Right lobe of liver (tissue), 6 donors: ENCODE results near the gene FGF22. TPM values are rescaled to one million over a fixed set of nuclear protein-coding genes. Genes with fewer than 3 reads are reported as not detected.

Source experiments
- ATAC-seq, 4 donors: fragments of 200-7000 bp; cut with Tn5 transposase; one replicate each; pipeline ENCODE4 v1.9.1; 2020; ENCODE audit warnings: mild to moderate bottlenecking in 4 of 4, moderate library complexity in 4 of 4
- DNase-seq, 3 donors: peaks; one replicate each; pipeline ENCODE4 v3.0.0-alpha.2; 2020
- H3K27ac ChIP-seq, 3 donors: fragments of 200-600 bp; one replicate each; pipeline ENCODE4 v1.8.0; 2022
- H3K27me3 ChIP-seq, 2 donors: fragments of 200-600 bp; one replicate each; pipeline ENCODE4 v1.8.0; 2022
- H3K36me3 ChIP-seq, 4 donors: fragments of 200-600 bp; sonication (generic) in 1 of 4; one replicate each; pipeline versions ENCODE4 v1.5.1 to v1.8.0; 2017 to 2022; ENCODE audit warnings: control low read depth in 1 of 4
- H3K4me1 ChIP-seq, 4 donors: fragments of 200-600 bp; sonication (generic) in 1 of 4; one replicate each; pipeline versions ENCODE4 v1.5.1 to v1.8.0; 2017 to 2022; ENCODE audit warnings: control low read depth in 1 of 4
- H3K4me3 ChIP-seq, 3 donors: fragments of 200-600 bp; one replicate each; pipeline ENCODE4 v1.8.0; 2022
- H3K9me3 ChIP-seq, 4 donors: fragments of 200-600 bp; sonication (generic) in 1 of 4; one replicate each; pipeline versions ENCODE4 v1.5.1 to v1.8.0; 2017 to 2022; ENCODE audit warnings: control low read depth in 1 of 4
- POLR2A ChIP-seq: fragments of 450-650 bp; IDR thresholded peaks from one replicate; pipeline ENCODE4 v1.6.1; 2017; ENCODE audit warnings: antibody characterized with exemption, mild to moderate bottlenecking
- WGBS: methylation state at CpG from one replicate; pipeline ENCODE4 v1.1.6; 2018; ENCODE audit warnings: low coverage, low lambda C conversion rate; ENCODE audit not compliant: insufficient coverage; ENCODE audit errors: missing lambda C conversion rate; 5-methylcytosine and 5-hydroxymethylcytosine counted together
- intact Hi-C, 2 donors: fragments of 100-400 bp; cut with DNase I; formaldehyde crosslinking; loops; one replicate each; pipeline versions ENCODE4 v1.11.2 to v1.14.1; 2022
- total RNA-seq, 6 experiments: library from RNA; depleted of rRNA in 2 of 6; stranded (reverse); fragments of >200 nt in 2 of 6; fragmentation: NEBNext Ultra II Directional in 3 of 6; extraction: Animal tissue kit (Norgen Biotek cat#: 25700) in 3 of 6; gene quantifications; one replicate each; pipeline versions ENCODE4 v1.1.0 to v1.2.4, GENCODE V29; 2016 to 2023
- TF ChIP-seq, protein P1 (sequence below), 4 donors: fragments of 200-600 bp in 3 of 4; fragments of 450-650 bp in 1 of 4; IDR thresholded peaks; one replicate each; pipeline versions ENCODE4 v1.5.1 to v1.8.0; 2016 to 2022; ENCODE audit warnings: antibody characterized with exemption in 4 of 4, mild to moderate bottlenecking in 2 of 4
- donor health status: DM: no; HTN: yes; CAD: no.
- donor health status: DM: no; HTN: no; CAD: no.
- donor health status: DM: no; HTN: no; CAD: no.
- donor health status: DM: no; HTN: yes; CAD: no.
- donor health status: DM: no; HTN: yes; CAD: no.

FGF22 gene
- total RNA-seq, 6 experiments from 2014 or later: 0.15 TPM; not detected in 5

DNA sequence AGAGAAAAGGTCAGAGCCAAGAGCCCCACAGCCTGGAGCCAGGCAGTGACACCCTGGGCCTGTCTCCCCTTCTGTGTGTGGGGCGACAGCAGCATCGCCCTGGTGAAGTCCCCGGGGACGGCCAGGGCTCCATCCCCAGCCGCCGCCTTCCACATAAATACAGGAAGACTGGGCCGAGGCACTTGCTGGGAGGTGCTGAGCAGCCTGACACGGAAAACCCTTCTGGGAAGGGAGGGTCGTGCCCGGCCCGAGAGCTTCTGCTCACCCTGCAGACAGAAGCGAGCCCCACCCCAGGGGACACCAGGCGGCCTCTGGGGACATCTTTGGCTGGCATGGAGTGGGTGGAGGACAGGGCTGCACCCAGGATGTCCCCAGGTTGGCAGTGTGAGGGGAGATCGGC is 5.1 kb downstream of the FGF22 start:
- ATAC-seq (no peak), DNase-seq (no peak)
- H3K4me1 ChIP-seq: no peaks in the 10 kb centered on the region
- H3K27me3 ChIP-seq: no peaks in the 10 kb centered on the region
- H3K27ac ChIP-seq: no peak overlapping the region
- intact Hi-C loops: no loop called here
- H3K9me3 ChIP-seq: no peaks in the 10 kb centered on the region
- no peak overlapping the region for H3K4me3 ChIP-seq
- peaks cover 0 to 34% (median 15%) of the 10 kb centered on the region in 4 donors for H3K36me3 ChIP-seq
- TF ChIP-seq POLR2A: no peak
- TF ChIP-seq, protein P1, sequence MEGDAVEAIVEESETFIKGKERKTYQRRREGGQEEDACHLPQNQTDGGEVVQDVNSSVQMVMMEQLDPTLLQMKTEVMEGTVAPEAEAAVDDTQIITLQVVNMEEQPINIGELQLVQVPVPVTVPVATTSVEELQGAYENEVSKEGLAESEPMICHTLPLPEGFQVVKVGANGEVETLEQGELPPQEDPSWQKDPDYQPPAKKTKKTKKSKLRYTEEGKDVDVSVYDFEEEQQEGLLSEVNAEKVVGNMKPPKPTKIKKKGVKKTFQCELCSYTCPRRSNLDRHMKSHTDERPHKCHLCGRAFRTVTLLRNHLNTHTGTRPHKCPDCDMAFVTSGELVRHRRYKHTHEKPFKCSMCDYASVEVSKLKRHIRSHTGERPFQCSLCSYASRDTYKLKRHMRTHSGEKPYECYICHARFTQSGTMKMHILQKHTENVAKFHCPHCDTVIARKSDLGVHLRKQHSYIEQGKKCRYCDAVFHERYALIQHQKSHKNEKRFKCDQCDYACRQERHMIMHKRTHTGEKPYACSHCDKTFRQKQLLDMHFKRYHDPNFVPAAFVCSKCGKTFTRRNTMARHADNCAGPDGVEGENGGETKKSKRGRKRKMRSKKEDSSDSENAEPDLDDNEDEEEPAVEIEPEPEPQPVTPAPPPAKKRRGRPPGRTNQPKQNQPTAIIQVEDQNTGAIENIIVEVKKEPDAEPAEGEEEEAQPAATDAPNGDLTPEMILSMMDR (IDR thresholded peaks at IDR 0.05): no peak
- WGBS: no CpG with 5 or more reads among the region's 14 CpGs

DNA sequence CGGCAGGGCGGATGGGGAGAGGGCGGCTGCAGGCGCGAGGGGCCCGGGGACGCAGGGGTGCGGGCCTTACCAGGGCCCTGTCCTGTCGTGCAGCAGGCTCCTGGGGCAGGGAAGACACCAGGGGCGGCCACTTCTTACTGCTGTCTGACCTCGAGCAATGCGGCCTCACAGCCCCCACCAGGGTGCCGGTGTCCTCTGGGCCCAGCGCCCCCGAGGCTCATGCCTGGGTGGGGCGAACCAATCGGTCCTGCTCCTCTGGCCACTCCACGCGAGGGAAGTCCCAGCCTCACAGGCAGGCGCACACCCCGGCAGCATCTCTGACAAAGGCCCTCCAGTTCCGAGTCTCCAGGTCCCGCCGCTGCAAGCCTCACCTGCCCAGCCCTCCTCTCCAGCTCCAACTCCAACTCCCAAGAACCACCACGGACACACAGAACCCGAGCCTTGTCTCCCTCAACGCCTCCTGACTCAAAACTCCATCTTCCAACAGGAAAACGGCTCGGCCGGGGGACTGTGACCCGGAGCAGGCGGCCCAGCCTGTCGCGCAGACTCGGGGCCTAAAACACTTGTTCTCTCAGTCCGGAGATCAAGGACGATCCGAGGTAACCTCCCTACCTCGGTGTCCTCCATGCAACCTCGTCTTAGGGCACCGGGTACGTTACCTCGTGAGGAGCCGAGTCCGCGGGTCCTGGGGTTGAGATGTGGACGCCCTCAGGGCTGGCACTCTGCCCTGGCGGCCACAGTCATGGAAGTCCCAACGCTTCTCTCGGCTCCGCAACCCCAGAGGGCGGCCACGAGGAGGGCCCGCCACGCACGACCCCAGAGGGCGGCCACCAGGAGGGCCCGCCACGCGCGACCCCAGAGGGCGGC is 6.5 kb downstream of the FGF22 start:
- intact Hi-C loops: no loop called here
- ATAC-seq (no peak), DNase-seq (no peak)
- WGBS: 88% methylated on average over 9 of the region's 62 CpGs
- H3K4me1 ChIP-seq: no peaks in the 10 kb centered on the region
- H3K27ac ChIP-seq: no peak overlapping the region
- no peaks in the 10 kb centered on the region for H3K9me3 ChIP-seq
- no peak overlapping the region for H3K4me3 ChIP-seq
- H3K36me3 ChIP-seq: peaks cover 0 to 44% (median 16%) of the 10 kb centered on the region in 4 donors
- no peaks in the 10 kb centered on the region for H3K27me3 ChIP-seq
- TF ChIP-seq, protein P1 (IDR thresholded peaks at IDR 0.05): no peak
- TF ChIP-seq POLR2A: no peak

DNA sequence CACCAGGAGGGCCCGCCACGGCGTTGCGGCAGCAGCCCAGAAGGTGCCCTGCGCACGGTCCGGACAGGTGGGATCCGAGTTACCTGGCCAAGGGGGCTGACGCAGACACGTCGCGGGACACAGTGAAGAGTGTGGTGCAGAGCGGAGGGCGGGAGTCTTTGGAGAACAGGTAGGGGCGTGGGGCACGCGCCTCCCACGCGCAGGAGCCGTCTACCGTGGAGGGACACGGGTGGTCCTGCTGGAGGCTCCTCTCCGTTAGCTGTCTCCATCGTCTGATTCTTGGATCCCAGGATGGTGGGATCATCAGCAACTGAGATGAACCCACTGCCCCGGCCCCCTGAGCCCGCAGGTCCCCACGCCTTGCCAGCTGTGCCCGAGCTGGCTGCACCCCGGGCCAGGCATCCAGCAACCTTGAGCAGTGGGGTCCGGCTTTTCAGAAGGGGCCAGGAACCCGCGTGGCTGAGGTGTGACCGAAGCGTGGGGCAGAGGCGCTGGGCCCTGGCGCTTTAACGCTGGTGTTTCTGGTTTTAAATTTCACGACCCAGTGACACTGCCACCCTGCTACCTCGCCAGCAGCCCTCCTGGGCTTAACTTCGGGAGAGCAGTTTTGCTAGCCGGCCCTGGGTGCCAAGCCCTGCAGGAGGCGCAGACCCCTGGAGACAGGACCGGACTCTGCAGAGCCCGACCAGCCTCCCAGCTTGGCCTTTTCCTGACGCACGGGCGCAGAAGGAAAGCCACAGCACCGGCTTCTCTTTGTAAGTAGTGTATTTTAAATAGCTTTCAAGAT is 7.3 kb downstream of the FGF22 start:
- Histone ChIP-seq H3K36me3 (peaks cover 0 to 51% (median 21%) of the 10 kb centered on the region in 4 donors), H3K27ac (no peak overlapping the region), H3K4me1 (no peaks in the 10 kb centered on the region), H3K4me3 (no peak overlapping the region), H3K27me3 (no peaks in the 10 kb centered on the region), H3K9me3 (no peaks in the 10 kb centered on the region)
- ATAC-seq (no peak), DNase-seq (no peak)
- no peak for TF ChIP-seq POLR2A
- TF ChIP-seq, protein P1 (IDR thresholded peaks at IDR 0.05): no peak
- WGBS: 95% methylated on average over 3 of the region's 48 CpGs
- intact Hi-C loops: no loop called here

DNA sequence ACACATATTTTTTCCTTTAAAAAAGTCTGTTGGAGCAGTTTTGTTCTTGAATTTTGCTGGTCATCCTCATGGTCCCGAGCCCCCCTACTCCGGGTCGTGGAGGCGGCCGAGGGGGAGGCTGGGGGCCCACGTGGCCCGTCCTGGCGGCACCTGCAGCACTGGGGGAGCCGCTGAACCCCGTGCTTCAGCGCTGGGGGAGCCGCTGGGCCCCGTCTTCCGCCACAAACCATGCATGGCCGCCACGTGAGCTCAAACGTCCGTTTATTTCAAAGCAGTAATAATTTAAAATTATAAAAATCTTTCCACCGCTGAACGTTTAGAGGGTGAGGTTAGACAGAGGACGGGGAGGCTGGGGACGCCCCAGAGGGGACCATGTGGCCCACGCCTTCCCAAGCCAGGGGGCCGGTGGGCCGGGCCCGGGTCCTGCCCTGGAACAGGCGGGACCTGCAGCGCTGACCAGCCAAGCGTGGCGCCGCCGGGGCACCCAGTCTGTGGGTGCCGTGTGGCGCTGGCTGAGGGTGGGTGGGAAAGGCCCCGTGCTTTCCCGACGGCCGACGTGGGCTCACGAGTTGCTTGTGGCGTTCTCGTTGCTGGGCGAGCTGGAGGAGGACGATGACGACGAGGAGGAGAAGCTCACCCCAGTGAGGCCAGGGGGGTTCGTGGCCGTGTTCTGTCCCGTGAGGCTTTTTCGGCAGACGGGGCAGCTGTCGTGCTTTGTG is 8.0 kb downstream of the FGF22 start:
- 80% methylated on average over 9 of the region's 52 CpGs for WGBS
- TF ChIP-seq, protein P1 (IDR thresholded peaks at IDR 0.05): no peak
- TF ChIP-seq POLR2A: no peak
- no peaks in the 10 kb centered on the region for H3K9me3 ChIP-seq
- intact Hi-C loops: no loop called here
- no peak overlapping the region for H3K4me3 ChIP-seq
- no peaks in the 10 kb centered on the region for H3K27me3 ChIP-seq
- DNase-seq (no peak), ATAC-seq (no peak)
- no peak overlapping the region for H3K27ac ChIP-seq
- H3K4me1 ChIP-seq: no peaks in the 10 kb centered on the region
- H3K36me3 ChIP-seq: peaks cover 0 to 58% (median 22%) of the 10 kb centered on the region in 4 donors
